ENCODE measurements around the gene ACO1.

DNA sequence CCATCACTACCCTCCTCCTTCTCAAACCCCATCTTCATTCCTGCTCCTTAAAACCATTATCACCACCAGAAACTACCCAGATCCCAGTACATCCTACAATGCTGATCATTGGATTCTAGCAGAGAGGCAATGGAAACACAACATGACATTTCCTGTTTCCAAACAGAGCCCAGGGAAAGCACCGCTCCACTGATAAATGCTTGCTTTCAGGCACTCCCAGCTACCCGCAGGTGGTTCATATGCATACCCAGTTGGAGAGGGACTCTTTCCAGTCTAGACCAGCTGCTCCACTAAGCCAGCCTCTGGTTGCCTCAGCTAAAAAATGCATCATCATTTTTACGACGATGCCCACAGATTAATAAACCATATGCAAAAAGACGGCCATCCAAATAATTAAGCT is 39.2 kb upstream of the ACO1 start:
- TF ChIP-seq, protein P1, sequence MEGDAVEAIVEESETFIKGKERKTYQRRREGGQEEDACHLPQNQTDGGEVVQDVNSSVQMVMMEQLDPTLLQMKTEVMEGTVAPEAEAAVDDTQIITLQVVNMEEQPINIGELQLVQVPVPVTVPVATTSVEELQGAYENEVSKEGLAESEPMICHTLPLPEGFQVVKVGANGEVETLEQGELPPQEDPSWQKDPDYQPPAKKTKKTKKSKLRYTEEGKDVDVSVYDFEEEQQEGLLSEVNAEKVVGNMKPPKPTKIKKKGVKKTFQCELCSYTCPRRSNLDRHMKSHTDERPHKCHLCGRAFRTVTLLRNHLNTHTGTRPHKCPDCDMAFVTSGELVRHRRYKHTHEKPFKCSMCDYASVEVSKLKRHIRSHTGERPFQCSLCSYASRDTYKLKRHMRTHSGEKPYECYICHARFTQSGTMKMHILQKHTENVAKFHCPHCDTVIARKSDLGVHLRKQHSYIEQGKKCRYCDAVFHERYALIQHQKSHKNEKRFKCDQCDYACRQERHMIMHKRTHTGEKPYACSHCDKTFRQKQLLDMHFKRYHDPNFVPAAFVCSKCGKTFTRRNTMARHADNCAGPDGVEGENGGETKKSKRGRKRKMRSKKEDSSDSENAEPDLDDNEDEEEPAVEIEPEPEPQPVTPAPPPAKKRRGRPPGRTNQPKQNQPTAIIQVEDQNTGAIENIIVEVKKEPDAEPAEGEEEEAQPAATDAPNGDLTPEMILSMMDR (IDR thresholded peaks at IDR 0.05): no peak
- TF ChIP-seq POLR2AphosphoS5 (IDR thresholded peaks at IDR 0.05): no peak
